DMS114 treated with DMSO at 0.1 percent for 48 hours (cell line): ENCODE measurements around the gene IGFBPL1.

Experiments used
- DNase-seq: peaks from one replicate; lab custom pipeline; 2025; ENCODE audit not compliant: unreplicated experiment; lab: John Stamatoyannopoulos, UW

Gene IGFBPL1

GRCh38 chr9:38432922-38433510, 8.8 kb upstream of the IGFBPL1 start:
- DNase-seq: peak; percentile 11

- no peak for DNase-seq
These were observed 6.9 kb upstream of the IGFBPL1 start for GRCh38 chr9:38431116-38431515.

GRCh38 chr9:38428062-38428461, 3.8 kb upstream of the IGFBPL1 start:
- DNase-seq: no peak

DNA sequence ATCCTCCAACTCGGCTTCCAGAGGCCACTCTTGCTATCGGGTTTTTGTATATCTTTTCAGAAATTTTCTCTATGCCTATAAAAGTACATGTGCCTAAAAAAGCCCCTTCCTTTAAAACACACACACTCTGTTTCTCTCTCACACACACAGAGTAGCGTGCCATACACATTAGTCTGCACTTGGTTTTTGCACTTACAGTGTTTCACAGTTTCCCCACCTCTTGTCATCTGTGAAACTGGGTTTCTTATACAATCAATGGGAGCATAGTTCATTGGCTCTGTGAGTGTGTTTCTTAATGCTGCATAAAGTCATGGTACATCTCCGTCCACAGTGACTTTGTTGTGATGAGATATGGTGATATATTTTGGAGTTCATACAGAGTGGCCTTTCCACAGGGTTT, 664 bp upstream of the IGFBPL1 start:
- DNase-seq: no peak

GRCh38 chr9:38423273-38423972, 831 bp downstream of the IGFBPL1 start:
- peak; percentile 15 for DNase-seq

DNA sequence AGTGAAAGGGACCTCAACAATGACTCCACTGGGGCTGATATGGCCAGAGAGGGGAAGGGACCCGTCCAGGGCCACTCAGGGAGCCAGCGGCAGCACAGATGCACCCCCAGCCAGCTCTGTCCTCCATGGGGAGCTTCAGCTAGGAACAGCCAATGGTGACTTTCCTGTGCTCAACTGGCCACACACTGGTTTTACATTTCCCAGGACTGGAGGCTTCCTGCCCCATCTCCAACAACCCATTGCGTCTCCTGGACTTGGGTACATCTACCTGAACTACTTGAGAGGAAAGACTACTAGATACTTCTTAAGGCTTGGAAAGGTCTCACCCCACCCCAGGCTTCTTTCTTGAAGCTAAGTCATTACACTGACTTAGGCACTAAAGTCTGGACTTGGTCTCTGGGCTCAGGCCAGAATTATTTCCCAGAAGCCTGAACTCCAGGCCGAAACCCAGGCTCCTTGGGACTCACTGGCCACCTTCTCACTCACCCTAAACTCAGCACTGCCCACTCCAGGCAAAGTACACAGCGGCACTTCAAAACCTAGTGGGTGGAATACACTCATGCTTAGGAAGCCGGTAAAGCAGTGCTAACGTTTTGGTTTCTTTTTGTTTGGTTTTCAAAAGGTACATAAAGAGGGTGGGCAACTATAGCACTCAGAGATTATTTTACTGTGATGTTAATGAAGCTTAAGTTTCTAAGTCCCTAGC, 1.5 kb downstream of the IGFBPL1 start:
- DNase-seq: no peak

GRCh38 chr9:38421498-38422211, 2.6 kb downstream of the IGFBPL1 start:
- DNase-seq: no peak

GRCh38 chr9:38419181-38419580, 5.1 kb downstream of the IGFBPL1 start:
- no peak for DNase-seq

GRCh38 chr9:38418366-38418765, 5.9 kb downstream of the IGFBPL1 start:
- no peak for DNase-seq

DNA sequence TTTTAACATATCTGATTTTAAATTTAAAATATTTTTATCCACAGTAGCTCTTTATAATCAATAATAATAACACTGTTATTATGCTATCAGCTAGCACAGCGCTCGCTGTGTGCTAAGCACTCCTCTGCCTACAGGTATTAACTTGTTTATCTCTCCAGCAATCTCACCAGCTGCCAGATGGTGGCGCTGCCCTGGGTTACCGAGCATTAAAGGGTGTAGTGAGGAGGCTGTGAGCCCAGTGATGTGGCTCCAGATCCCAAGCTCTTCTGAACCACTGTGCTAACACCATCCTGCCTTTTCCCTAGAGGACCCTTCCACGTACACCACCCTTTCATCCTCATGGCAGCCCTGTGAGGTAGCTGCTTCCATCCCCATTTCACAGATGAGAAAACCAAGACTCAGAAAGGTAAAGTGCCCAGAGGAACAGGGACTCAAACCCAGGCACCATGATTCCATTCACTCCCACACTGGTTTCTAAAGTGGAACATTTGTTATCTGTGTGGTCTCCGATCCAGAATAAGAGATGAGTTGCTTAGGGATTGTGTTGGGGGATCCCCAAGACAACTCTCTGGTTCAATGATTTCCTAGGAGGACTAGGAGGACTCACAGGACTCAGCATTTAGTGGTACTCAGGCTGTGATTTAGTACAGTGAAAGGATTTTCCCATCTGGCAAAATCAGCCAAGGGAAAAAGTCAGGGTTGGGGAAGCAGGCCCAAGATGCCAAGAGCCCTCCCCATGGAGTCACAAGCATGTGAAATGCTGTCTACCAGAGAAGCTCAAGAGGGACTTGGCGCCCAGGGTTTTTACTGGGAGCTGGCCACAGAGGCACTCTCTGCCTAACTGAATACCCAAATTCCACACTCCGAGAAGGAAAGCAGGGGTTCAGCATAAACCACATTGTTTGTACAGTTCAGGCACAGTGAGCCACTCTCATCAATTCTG, 7.0 kb downstream of the IGFBPL1 start:
- DNase-seq: no peak

DNA sequence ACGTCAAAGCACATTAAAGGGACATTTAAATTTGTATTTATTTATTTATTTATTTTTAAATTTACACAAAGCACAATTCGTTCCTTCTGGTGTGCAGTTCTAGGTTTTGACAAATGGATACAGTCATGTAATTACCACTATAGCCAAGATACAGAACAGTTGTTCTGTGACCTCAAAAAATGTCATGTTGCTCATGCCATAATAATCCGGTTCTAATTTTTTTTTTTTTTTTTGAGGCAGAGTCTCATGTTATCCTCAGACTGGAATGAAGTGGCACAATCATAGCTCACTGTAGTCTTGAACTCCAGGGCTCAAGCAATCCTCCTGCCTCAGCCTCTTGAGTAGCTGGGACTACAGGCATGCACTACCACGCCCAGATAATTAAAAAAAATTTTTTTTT, 7.8 kb downstream of the IGFBPL1 start:
- no peak for DNase-seq

DNA sequence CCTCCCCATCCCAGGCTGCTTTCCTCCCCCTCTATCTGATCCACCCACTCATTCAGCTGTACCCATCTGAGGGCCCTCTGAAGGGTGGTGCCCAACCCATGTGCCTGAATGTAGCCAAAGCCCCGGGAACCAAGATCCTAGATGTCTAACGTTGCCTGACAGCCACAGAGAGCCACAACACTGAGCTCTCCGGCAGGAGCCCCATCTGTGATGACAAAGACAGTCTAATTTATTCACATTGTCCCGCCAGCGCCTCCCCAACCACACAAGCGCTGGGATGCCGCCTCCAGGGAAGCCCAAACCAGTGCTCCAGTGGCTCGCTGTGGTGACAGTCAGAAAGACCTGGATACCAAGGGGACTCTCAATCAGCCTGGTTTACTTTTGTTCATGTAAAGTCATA, 8.4 kb downstream of the IGFBPL1 start:
- no peak for DNase-seq

DNA sequence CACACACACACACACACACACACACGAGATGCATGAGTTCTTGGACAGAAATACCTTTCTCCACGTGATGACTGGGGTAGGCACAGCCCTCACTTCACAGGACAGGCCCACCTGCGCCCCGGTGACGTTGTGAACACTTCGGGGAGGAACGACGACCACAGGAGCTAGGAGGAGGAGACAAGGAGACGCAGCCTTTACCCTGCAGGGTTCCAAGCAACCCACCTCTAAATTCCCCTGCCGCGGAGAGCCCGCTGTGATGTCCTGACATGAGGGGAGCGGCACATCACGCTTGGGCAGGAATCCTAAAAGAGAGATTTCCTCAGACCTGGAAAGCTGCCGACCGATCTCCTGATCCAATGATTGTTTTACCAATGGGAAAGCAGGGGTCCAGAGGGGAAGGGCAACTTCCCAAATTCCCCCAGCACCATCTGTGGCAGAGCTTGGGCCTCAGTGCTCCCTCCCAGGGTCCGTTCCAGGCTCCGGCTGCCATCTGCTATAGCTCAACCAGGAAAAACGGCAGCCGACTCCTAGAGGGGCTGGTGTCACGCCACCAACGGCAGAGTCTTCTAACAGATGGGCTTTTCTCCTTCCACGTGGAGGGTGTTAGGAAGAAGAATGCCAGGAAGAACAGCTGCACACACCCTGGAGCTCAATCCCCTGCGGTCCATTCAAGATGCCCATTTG, 10.1 kb downstream of the IGFBPL1 start:
- DNase-seq: no peak

- DNase-seq: no peak
These were observed 11.0 kb downstream of the IGFBPL1 start for GRCh38 chr9:38413283-38413682.

DNA sequence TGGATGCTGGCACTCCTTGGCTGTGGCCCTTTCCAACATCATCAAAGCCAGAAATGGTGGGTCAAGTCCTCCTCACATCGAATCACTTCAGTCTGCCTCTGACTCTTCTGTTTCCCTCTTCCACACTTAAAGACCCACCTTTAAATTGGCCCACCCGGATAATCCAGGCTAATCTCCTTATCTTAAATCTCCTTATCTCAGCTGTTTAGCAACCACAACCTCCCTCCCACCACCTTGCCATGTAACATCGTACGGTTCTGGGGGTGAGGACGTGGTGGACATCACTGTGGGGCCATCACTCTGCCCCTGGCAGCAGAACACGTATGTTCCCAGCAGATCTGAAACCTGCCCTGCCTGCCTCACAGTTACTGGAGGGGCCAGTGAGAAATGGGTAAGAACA, 11.5 kb downstream of the IGFBPL1 start:
- DNase-seq: no peak

DNA sequence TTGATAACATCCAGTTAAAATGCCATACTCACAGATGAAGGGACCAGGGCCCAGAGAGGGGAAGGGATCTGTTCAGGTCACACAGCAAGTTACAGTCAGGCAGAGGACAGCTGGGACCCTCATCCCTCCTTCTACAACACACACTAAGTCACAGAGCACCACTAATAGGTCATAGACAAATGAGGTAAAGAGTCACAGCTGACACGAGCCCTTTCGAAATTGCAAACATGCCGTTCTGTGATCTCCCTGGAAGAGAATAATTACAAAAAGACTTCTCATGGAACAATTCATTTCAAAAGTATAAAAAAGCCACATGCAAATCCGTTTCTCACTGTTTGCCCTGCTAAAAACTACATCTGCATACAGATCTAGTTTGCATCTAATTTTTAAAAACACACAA, 15.5 kb downstream of the IGFBPL1 start:
- no peak for DNase-seq

DNA sequence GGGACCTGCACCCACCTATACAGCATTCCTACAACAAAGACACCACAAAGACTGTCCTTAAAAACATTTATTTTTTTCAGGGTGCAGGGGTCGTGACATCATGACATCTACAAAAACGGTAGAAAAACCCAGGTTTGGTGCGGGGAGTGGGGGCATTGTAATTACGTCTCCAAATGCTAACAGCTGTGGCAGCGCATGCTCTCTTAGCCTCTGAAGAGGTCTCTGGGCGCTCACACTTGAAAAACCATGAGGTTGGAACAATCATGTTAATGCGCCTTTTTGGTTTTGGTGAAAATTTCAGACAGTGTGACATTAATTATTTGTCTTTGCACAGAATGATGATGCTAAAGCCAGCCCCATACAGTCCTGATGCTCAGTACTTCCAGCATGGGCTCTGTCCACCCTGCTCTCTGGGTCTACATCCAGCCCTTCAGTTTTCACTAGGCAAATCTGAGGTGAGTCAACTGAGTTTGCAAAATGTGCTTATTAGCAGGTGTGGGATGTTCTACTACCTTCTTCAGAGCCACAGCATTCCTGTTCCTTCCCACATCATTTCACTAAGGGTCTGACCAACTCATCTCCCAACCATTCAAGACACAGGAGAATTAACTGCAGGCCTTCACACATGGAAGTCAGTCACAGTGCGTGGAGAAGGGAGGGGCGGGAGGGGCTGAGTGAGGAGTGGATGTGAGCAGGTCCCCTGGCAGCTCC, 17.6 kb downstream of the IGFBPL1 start:
- no peak for DNase-seq

DNA sequence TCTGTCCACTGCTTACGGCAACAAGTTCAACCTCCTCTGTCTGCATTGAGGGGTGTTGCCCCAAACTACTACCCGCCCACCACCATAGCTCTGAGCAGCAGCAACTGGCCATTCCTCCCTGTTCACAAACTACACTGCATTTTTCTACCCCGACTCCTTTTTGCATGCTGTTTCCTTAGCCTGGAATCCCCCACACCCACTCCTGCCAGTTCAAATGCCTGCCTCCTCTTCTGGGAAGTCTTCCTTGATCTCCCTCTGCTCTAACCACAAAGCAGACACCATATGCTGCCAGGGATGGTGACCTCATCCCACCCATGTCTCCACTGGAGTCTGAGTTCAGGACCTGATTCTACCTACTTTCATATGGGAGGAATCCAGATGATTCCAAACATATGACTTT, 18.5 kb downstream of the IGFBPL1 start:
- DNase-seq: no peak

GRCh38 chr9:38404314-38404713, 19.9 kb downstream of the IGFBPL1 start:
- no peak for DNase-seq
